Caco-2 (cell line): ENCODE results near the gene GJB6. TPM values are rescaled to one million over a fixed set of nuclear protein-coding genes. Genes with fewer than 3 reads are reported as not detected.

Experiments used
- BruUV-seq: library from RNA; stranded (reverse); fragments of 400-500 nt; replicated peaks from 2 replicates; lab custom pipeline; 2021; lab: Mats Ljungman, UMichigan
- CTCF ChIA-PET: fragments of 300-600 bp; sonication (Branson Sonifier 250); formaldehyde crosslinking; loops from one replicate; lab custom pipeline; 2022; ENCODE audit warnings: antibody characterized with exemption; lab: Charles Lee
- POLR2A ChIA-PET: fragments of 300-600 bp; sonication (Branson Sonifier 250); formaldehyde crosslinking; loops from one replicate; lab custom pipeline; 2022; ENCODE audit warnings: antibody characterized with exemption; lab: Charles Lee
- DNase-seq, 2 experiments: peaks; one replicate each; pipeline versions ENCODE4 v3.0.0 to v3.0.0-alpha.2; 2020 to 2022
- H3K27me3 ChIP-seq: replicated peaks from 2 replicates; pipeline ENCODE4 v1.6.0; 2011; ENCODE audit warnings: low read length; ENCODE audit not compliant: control insufficient read depth, insufficient read depth
- H3K36me3 ChIP-seq: 2 replicates; pipeline ENCODE4 v1.5.1; 2011; ENCODE audit warnings: low read length; ENCODE audit not compliant: control insufficient read depth, insufficient read depth
- H3K4me1 ChIP-seq: fragments of 250-450 bp; sonication (Bioruptor Pico); 2 replicates; pipeline ENCODE4 v1.5.1; 2020; ENCODE audit warnings: mild to moderate bottlenecking
- H3K4me3 ChIP-seq: 2 replicates; pipeline ENCODE4 v1.5.1; 2011; ENCODE audit warnings: low read depth, mild to moderate bottlenecking, control low read depth, low read length
- H3K9me3 ChIP-seq: fragments of 250-450 bp; sonication (Bioruptor Pico); 2 replicates; pipeline ENCODE4 v1.5.1; 2020; ENCODE audit warnings: mild to moderate bottlenecking, moderate library complexity
- H3K27ac Mint-ChIP-seq: one replicate; pipeline ENCODE4 v1.8.0; 2022; ENCODE audit warnings: mixed read lengths; ENCODE audit not compliant: unreplicated experiment
- H3K27me3 Mint-ChIP-seq: one replicate; pipeline ENCODE4 v1.8.0; 2022; ENCODE audit warnings: mixed read lengths; ENCODE audit not compliant: insufficient read depth, unreplicated experiment
- H3K36me3 Mint-ChIP-seq: one replicate; pipeline ENCODE4 v1.8.0; 2022; ENCODE audit warnings: mild to moderate bottlenecking, mixed read lengths; ENCODE audit not compliant: insufficient read depth, unreplicated experiment
- H3K4me1 Mint-ChIP-seq: one replicate; pipeline ENCODE4 v1.8.0; 2022; ENCODE audit warnings: low read depth, mixed read lengths; ENCODE audit not compliant: unreplicated experiment
- H3K4me3 Mint-ChIP-seq: one replicate; pipeline ENCODE4 v1.8.0; 2022; ENCODE audit warnings: mild to moderate bottlenecking, moderate library complexity, mixed read lengths; ENCODE audit not compliant: unreplicated experiment
- H3K9me3 Mint-ChIP-seq: one replicate; pipeline ENCODE4 v1.8.0; 2022; ENCODE audit warnings: mixed read lengths; ENCODE audit not compliant: unreplicated experiment
- intact Hi-C: fragments of 100-400 bp; cut with micrococcal nuclease; formaldehyde crosslinking; loops from one replicate; pipeline ENCODE4 v1.10.0; 2022; ENCODE audit not compliant: unreplicated experiment
- total RNA-seq: library from RNA; stranded (reverse); gene quantifications from 2 replicates; pipeline ENCODE4 v1.2.3, GENCODE V29; 2022
- TF ChIP-seq, protein P1 (sequence below), 2 experiments: fragments of 200-600 bp in 1 of 2; IDR thresholded peaks; 1 replicate in 1 of 2; 2 replicates in 1 of 2; pipeline versions ENCODE4 v1.5.1 to v1.8.0; 2011 to 2022; ENCODE audit warnings: antibody characterized with exemption in 1 of 2, control low read depth in 1 of 2, inconsistent platforms in 1 of 2, low read depth in 1 of 2, low read length in 1 of 2, mild to moderate bottlenecking in 1 of 2, moderate library complexity in 1 of 2; ENCODE audit not compliant: insufficient read depth in 1 of 2, severe bottlenecking in 1 of 2, unreplicated experiment in 1 of 2

GJB6 gene
- total RNA-seq, 1 experiment from 2014 or later = not detected

DNA sequence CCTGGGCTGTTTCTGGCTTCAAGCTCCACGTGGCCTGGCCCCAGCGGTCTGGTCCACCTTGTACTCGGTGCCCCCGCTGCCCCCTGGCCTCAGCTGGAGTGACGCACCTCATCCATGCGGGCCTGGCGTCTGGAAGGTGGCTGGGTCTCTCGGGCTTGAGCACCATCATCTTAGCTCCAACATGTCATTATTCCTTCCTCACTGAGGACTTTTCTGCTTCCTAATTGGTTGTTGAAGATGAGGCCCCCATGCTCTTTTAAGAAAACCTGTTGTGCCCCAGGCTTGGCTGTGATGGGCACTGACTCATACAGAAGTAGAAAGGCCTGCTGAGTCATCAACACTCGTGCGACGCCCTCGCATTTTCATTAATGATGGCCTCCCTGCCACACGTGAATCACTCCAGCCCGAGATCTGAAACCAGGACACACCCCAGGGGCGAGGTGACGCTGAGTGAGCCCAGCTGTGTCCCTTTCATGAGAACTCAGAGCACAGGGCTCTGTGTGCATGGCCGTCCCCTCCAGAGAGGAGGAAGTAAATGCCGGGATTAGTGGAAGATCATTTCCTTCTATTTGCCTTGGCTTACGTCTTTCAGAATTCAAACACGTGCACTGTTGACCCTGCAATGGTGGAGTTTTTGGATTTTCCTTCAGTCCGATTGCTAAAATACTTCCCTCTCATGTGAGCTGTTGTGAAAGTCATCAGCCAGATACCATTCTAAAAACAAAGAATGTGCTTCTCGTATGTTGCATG is 57.3 kb downstream of the GJB6 start:
- DNase-seq = no peak
- H3K4me3 Mint-ChIP-seq = peak overlapping the region; percentile 32
- no peaks in the 10 kb centered on the region for H3K9me3 ChIP-seq
- ChIA-PET CTCF (interaction anchor here (0.6 kb wide), 1 partner anchor 537 kb away, joined by 3 read pairs; no protein-coding TSS in a partner anchor), POLR2A (no interaction called here)
- intact Hi-C loops = no loop called here
- no TSS peak for BruUV-seq
- H3K9me3 Mint-ChIP-seq = no peaks in the 10 kb centered on the region
- H3K36me3 Mint-ChIP-seq = no peaks in the 10 kb centered on the region
- no peaks in the 10 kb centered on the region for H3K36me3 ChIP-seq
- peaks cover 15% of the 10 kb centered on the region for H3K4me1 Mint-ChIP-seq
- no peaks in the 10 kb centered on the region for H3K27me3 ChIP-seq
- H3K4me3 ChIP-seq = no peak overlapping the region
- TF ChIP-seq, protein P1, sequence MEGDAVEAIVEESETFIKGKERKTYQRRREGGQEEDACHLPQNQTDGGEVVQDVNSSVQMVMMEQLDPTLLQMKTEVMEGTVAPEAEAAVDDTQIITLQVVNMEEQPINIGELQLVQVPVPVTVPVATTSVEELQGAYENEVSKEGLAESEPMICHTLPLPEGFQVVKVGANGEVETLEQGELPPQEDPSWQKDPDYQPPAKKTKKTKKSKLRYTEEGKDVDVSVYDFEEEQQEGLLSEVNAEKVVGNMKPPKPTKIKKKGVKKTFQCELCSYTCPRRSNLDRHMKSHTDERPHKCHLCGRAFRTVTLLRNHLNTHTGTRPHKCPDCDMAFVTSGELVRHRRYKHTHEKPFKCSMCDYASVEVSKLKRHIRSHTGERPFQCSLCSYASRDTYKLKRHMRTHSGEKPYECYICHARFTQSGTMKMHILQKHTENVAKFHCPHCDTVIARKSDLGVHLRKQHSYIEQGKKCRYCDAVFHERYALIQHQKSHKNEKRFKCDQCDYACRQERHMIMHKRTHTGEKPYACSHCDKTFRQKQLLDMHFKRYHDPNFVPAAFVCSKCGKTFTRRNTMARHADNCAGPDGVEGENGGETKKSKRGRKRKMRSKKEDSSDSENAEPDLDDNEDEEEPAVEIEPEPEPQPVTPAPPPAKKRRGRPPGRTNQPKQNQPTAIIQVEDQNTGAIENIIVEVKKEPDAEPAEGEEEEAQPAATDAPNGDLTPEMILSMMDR (IDR thresholded peaks at IDR 0.05; ENCODE audit: insufficient read depth in 1 of 2, low read depth in 1 of 2, low read length in 1 of 2, severe bottlenecking in 1 of 2, unreplicated experiment in 1 of 2) = no peak
- H3K27me3 Mint-ChIP-seq = no peaks in the 10 kb centered on the region
- peaks cover 11% of the 10 kb centered on the region for H3K4me1 ChIP-seq
- peak overlapping the region; percentile 36 for H3K27ac Mint-ChIP-seq

DNA sequence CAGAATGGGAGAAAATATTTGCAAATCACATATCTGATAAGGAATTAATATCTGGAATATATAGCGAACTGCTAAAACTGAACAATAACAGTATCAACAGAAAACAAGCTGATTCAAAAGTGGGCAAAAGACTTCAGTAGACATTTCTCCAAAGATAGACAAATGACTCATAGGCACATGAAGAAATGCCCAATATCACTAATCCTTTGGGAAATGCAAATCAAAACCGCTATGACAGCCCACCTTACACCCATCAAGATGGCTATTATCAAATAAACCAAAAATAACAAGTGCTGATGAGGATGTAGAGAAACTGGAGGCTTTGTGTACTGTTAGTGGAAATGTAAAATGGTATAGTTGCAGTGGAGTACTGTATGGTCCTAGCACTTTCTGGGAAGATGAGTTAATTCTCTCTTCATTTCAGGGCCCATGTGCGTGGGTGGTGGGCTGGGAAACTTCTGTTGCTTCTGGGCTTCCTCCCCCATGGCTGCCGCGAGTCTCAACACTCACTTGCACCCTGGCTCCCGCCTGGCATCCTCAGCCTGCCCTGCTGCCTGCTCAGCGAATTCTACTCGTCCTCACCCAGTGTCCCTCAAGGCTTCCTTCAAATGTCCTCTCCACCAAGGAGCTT is 58.9 kb downstream of the GJB6 start:
- no peaks in the 10 kb centered on the region for H3K9me3 Mint-ChIP-seq
- peaks cover 15% of the 10 kb centered on the region for H3K4me1 Mint-ChIP-seq
- Histone ChIP-seq H3K9me3 (no peaks in the 10 kb centered on the region), H3K27me3 (no peaks in the 10 kb centered on the region), H3K4me3 (no peak overlapping the region), H3K36me3 (no peaks in the 10 kb centered on the region), H3K4me1 (peaks cover 11% of the 10 kb centered on the region)
- DNase-seq = no peak
- no peak overlapping the region for H3K27ac Mint-ChIP-seq
- no peaks in the 10 kb centered on the region for H3K36me3 Mint-ChIP-seq
- H3K4me3 Mint-ChIP-seq = no peak overlapping the region
- BruUV-seq = no TSS peak
- TF ChIP-seq, protein P1 (IDR thresholded peaks at IDR 0.05; ENCODE audit: insufficient read depth in 1 of 2, low read depth in 1 of 2, low read length in 1 of 2, severe bottlenecking in 1 of 2, unreplicated experiment in 1 of 2) = no peak
- CTCF ChIA-PET = no interaction called here
- intact Hi-C loops = no loop called here
- H3K27me3 Mint-ChIP-seq = no peaks in the 10 kb centered on the region
- POLR2A ChIA-PET = no interaction called here

Other genes starting within 250 kb of the GJB6 start
- gene GJA3, start 71.3 kb downstream of the GJB6 start, total RNA-seq = 0.09 and 0.11 TPM in 2 replicates
- 0.58 and 0.75 TPM in 2 replicates for gene GJB2, start 39.4 kb downstream of the GJB6 start, total RNA-seq